ENCODE results near the gene FGA.

FGA gene

GRCh38 chr4:154588198-154588597 lies 2.3 kb downstream of the FGA start:
- TF ChIP-seq TAF1 (IDR thresholded peaks at IDR 0.05; ENCODE audit: low read depth) = no peak
- no peak for TF ChIP-seq ZBTB7A (IDR thresholded peaks at IDR 0.05; ENCODE audit: low read depth)
- TF ChIP-seq RAD21 (IDR thresholded peaks at IDR 0.05; ENCODE audit: low read depth) = no peak
- no peak for TF ChIP-seq TEAD4 (IDR thresholded peaks at IDR 0.05)
- no peak for TF ChIP-seq NFIC (IDR thresholded peaks at IDR 0.05)
- TF ChIP-seq CREB1 (IDR thresholded peaks at IDR 0.05; ENCODE audit: low read depth) = no peak
- TF ChIP-seq EP300 (IDR thresholded peaks at IDR 0.05; ENCODE audit: borderline replicate concordance) = no peak
- TF ChIP-seq REST (IDR thresholded peaks at IDR 0.05; ENCODE audit: low read depth) = no peak
- no peak for TF ChIP-seq TCF12 (IDR thresholded peaks at IDR 0.05; ENCODE audit: low read depth)
- TF ChIP-seq MAX (IDR thresholded peaks at IDR 0.05) = no peak
- no peak for TF ChIP-seq YY1 (IDR thresholded peaks at IDR 0.05; ENCODE audit: low read depth)
- TF ChIP-seq FOXM1 (IDR thresholded peaks at IDR 0.05; ENCODE audit: borderline replicate concordance, low read depth) = no peak
- TF ChIP-seq CEBPB (IDR thresholded peaks at IDR 0.05) = no peak
- no peak for TF ChIP-seq USF1 (IDR thresholded peaks at IDR 0.05)
- no peak for TF ChIP-seq EGR1 (IDR thresholded peaks at IDR 0.05)

- no peak for TF ChIP-seq TAF1 (IDR thresholded peaks at IDR 0.05; ENCODE audit: low read depth)
- TF ChIP-seq EP300 (IDR thresholded peaks at IDR 0.05; ENCODE audit: borderline replicate concordance) = no peak
- TF ChIP-seq CEBPB (IDR thresholded peaks at IDR 0.05) = no peak
- TF ChIP-seq REST (IDR thresholded peaks at IDR 0.05; ENCODE audit: low read depth) = no peak
- no peak for TF ChIP-seq YY1 (IDR thresholded peaks at IDR 0.05; ENCODE audit: low read depth)
- TF ChIP-seq USF1 (IDR thresholded peaks at IDR 0.05) = no peak
- no peak for TF ChIP-seq FOXM1 (IDR thresholded peaks at IDR 0.05; ENCODE audit: borderline replicate concordance, low read depth)
- no peak for TF ChIP-seq ZBTB7A (IDR thresholded peaks at IDR 0.05; ENCODE audit: low read depth)
- TF ChIP-seq NFIC (IDR thresholded peaks at IDR 0.05) = no peak
- no peak for TF ChIP-seq TCF12 (IDR thresholded peaks at IDR 0.05; ENCODE audit: low read depth)
- TF ChIP-seq CREB1 (IDR thresholded peaks at IDR 0.05; ENCODE audit: low read depth) = no peak
- no peak for TF ChIP-seq TEAD4 (IDR thresholded peaks at IDR 0.05)
- TF ChIP-seq EGR1 (IDR thresholded peaks at IDR 0.05) = no peak
- no peak for TF ChIP-seq RAD21 (IDR thresholded peaks at IDR 0.05; ENCODE audit: low read depth)
- TF ChIP-seq MAX (IDR thresholded peaks at IDR 0.05) = no peak
These were observed 4.1 kb downstream of the FGA start for GRCh38 chr4:154586296-154587033.

GRCh38 chr4:154585369-154586018 lies 5.0 kb downstream of the FGA start:
- TF ChIP-seq EGR1 (IDR thresholded peaks at IDR 0.05) = no peak
- no peak for TF ChIP-seq NFIC (IDR thresholded peaks at IDR 0.05)
- TF ChIP-seq ZBTB7A (IDR thresholded peaks at IDR 0.05; ENCODE audit: low read depth) = no peak
- TF ChIP-seq TAF1 (IDR thresholded peaks at IDR 0.05; ENCODE audit: low read depth) = no peak
- TF ChIP-seq CREB1 (IDR thresholded peaks at IDR 0.05; ENCODE audit: low read depth) = no peak
- TF ChIP-seq EP300 (IDR thresholded peaks at IDR 0.05; ENCODE audit: borderline replicate concordance) = no peak
- no peak for TF ChIP-seq FOXM1 (IDR thresholded peaks at IDR 0.05; ENCODE audit: borderline replicate concordance, low read depth)
- TF ChIP-seq TCF12 (IDR thresholded peaks at IDR 0.05; ENCODE audit: low read depth) = no peak
- no peak for TF ChIP-seq YY1 (IDR thresholded peaks at IDR 0.05; ENCODE audit: low read depth)
- TF ChIP-seq REST (IDR thresholded peaks at IDR 0.05; ENCODE audit: low read depth) = no peak
- TF ChIP-seq TEAD4 (IDR thresholded peaks at IDR 0.05) = no peak
- TF ChIP-seq USF1 (IDR thresholded peaks at IDR 0.05) = no peak
- no peak for TF ChIP-seq RAD21 (IDR thresholded peaks at IDR 0.05; ENCODE audit: low read depth)
- no peak for TF ChIP-seq CEBPB (IDR thresholded peaks at IDR 0.05)
- TF ChIP-seq MAX (IDR thresholded peaks at IDR 0.05) = no peak
